ENCODE data around the gene MEIOB. TPM values are rescaled to one million over a fixed set of nuclear protein-coding genes. Genes with fewer than 3 reads are reported as not detected.

MEIOB gene
- total RNA-seq, 1 experiment from 2014 or later, result not detected

GRCh38 chr16:1908983-1909382, 37.0 kb upstream of the MEIOB start:
- intact Hi-C loops (cut with micrococcal nuclease), result no loop called here
- H3K4me1 Mint-ChIP-seq (ENCODE audit: insufficient read depth, unreplicated experiment), result no peaks in the 10 kb centered on the region
- ChIA-PET POLR2A (interaction anchor here (1.2 kb wide), 1 partner anchor 9 kb away, joined by 3 read pairs; no protein-coding TSS in a partner anchor), CTCF (interaction anchor here (0.6 kb wide), 1 partner anchor 44 kb away, joined by 3 read pairs; no protein-coding TSS in a partner anchor)
- peaks cover 11% of the 10 kb centered on the region for H3K27me3 Mint-ChIP-seq (ENCODE audit: insufficient read depth, unreplicated experiment)
- H3K4me3 Mint-ChIP-seq (ENCODE audit: unreplicated experiment), result no peak overlapping the region
- no TSS peak for BruUV-seq (replicated peaks)
- no peaks in the 10 kb centered on the region for H3K9me3 Mint-ChIP-seq (ENCODE audit: unreplicated experiment)
- no peak overlapping the region for H3K27ac Mint-ChIP-seq (ENCODE audit: low read depth, unreplicated experiment)
- H3K36me3 Mint-ChIP-seq (ENCODE audit: insufficient read depth, unreplicated experiment), result peaks cover 7% of the 10 kb centered on the region
- no peak for TF ChIP-seq CTCF (IDR thresholded peaks at IDR 0.05; ENCODE audit: unreplicated experiment)
- DNase-seq (ENCODE audit: unreplicated experiment), result no peak

DNA sequence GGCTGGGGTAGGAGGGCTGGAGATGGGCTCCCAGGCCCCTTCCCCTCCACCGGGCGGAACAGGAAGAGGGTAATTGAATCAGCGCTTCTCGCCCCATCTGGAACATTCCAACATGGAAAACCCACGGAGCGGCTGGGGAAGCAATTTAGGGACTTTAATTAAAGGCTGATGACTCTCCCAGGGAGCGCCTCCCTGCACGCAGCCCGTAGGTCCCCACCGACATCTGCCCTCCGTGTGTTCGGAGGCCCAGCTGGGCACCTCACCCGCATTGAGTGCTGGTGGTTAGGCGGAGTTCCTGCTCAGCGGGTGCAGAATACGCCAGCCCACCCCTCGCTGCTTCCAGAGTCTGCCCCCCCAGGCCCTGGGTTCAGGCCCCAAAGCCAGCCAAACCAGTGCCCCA, 36.2 kb upstream of the MEIOB start:
- no TSS peak for BruUV-seq (replicated peaks)
- no peak for DNase-seq (ENCODE audit: unreplicated experiment)
- H3K27me3 Mint-ChIP-seq (ENCODE audit: insufficient read depth, unreplicated experiment), result peaks cover 11% of the 10 kb centered on the region
- intact Hi-C loops (cut with micrococcal nuclease), result no loop called here
- no peak overlapping the region for H3K4me3 Mint-ChIP-seq (ENCODE audit: unreplicated experiment)
- H3K4me1 Mint-ChIP-seq (ENCODE audit: insufficient read depth, unreplicated experiment), result no peaks in the 10 kb centered on the region
- peaks cover 7% of the 10 kb centered on the region for H3K36me3 Mint-ChIP-seq (ENCODE audit: insufficient read depth, unreplicated experiment)
- H3K9me3 Mint-ChIP-seq (ENCODE audit: unreplicated experiment), result no peaks in the 10 kb centered on the region
- POLR2A ChIA-PET, result no interaction called here
- CTCF ChIA-PET, result interaction anchor here (0.6 kb wide), 1 partner anchor 43 kb away, joined by 3 read pairs; no protein-coding TSS in a partner anchor
- TF ChIP-seq CTCF (IDR thresholded peaks at IDR 0.05; ENCODE audit: unreplicated experiment), result no peak
- no peak overlapping the region for H3K27ac Mint-ChIP-seq (ENCODE audit: low read depth, unreplicated experiment)

GRCh38 chr16:1907226-1907860, 35.4 kb upstream of the MEIOB start:
- Mint-ChIP-seq H3K27ac (ENCODE audit: low read depth, unreplicated experiment) (no peak overlapping the region), H3K36me3 (ENCODE audit: insufficient read depth, unreplicated experiment) (peaks cover 7% of the 10 kb centered on the region), H3K4me3 (ENCODE audit: unreplicated experiment) (no peak overlapping the region), H3K9me3 (ENCODE audit: unreplicated experiment) (no peaks in the 10 kb centered on the region), H3K27me3 (ENCODE audit: insufficient read depth, unreplicated experiment) (peaks cover 11% of the 10 kb centered on the region), H3K4me1 (ENCODE audit: insufficient read depth, unreplicated experiment) (no peaks in the 10 kb centered on the region)
- BruUV-seq (replicated peaks), result no TSS peak
- DNase-seq (ENCODE audit: unreplicated experiment), result no peak
- ChIA-PET POLR2A (no interaction called here), CTCF (no interaction called here)
- no peak for TF ChIP-seq CTCF (IDR thresholded peaks at IDR 0.05; ENCODE audit: unreplicated experiment)
- intact Hi-C loops (cut with micrococcal nuclease), result no loop called here

GRCh38 chr16:1906846-1907165, 34.8 kb upstream of the MEIOB start:
- Mint-ChIP-seq H3K36me3 (ENCODE audit: insufficient read depth, unreplicated experiment) (peaks cover 7% of the 10 kb centered on the region), H3K27me3 (ENCODE audit: insufficient read depth, unreplicated experiment) (peaks cover 11% of the 10 kb centered on the region), H3K27ac (ENCODE audit: low read depth, unreplicated experiment) (no peak overlapping the region), H3K9me3 (ENCODE audit: unreplicated experiment) (no peaks in the 10 kb centered on the region), H3K4me1 (ENCODE audit: insufficient read depth, unreplicated experiment) (no peaks in the 10 kb centered on the region), H3K4me3 (ENCODE audit: unreplicated experiment) (no peak overlapping the region)
- ChIA-PET CTCF (interaction anchor here (0.6 kb wide), 1 partner anchor 17 kb away, joined by 3 read pairs; no protein-coding TSS in a partner anchor), POLR2A (no interaction called here)
- no peak for TF ChIP-seq CTCF (IDR thresholded peaks at IDR 0.05; ENCODE audit: unreplicated experiment)
- DNase-seq (ENCODE audit: unreplicated experiment), result no peak
- intact Hi-C loops (cut with micrococcal nuclease), result no loop called here
- BruUV-seq (replicated peaks), result no TSS peak
